Common myeloid progenitor, CD34-positive (primary cell): Measurements from ENCODE around the gene CCL5.

ENCODE experiments used
- CTCF ChIA-PET: fragments of 350-600 bp; sonication (Branson Sonifier 250); formaldehyde crosslinking; loops from one replicate; lab custom pipeline; 2021; ENCODE audit warnings: antibody characterized with exemption; lab: Charles Lee
- POLR2A ChIA-PET: fragments of 350-600 bp; sonication (Branson Sonifier 250); formaldehyde crosslinking; loops from one replicate; lab custom pipeline; 2021; ENCODE audit warnings: antibody characterized with exemption; lab: Charles Lee
- DNase-seq, 3 donors: peaks; one replicate each; pipeline versions ENCODE4 v3.0.0 to v3.0.0-alpha.2; 2013
- H3K27ac ChIP-seq, 2 experiments: 1 replicate in 1 of 2; 2 replicates in 1 of 2; pipeline ENCODE4 v1.7.0; 2013; ENCODE audit warnings: inconsistent platforms in 2 of 2, low read length in 2 of 2, mild to moderate bottlenecking in 2 of 2, low read depth in 1 of 2, moderate library complexity in 1 of 2; ENCODE audit not compliant: severe bottlenecking in 2 of 2, insufficient read depth in 1 of 2, poor library complexity in 1 of 2
- H3K27me3 ChIP-seq, 5 experiments: replicated peaks in 2 of 5; 1 replicate in 3 of 5; 2 replicates in 2 of 5; pipeline versions ENCODE4 v1.6.1 to v1.7.0; 2013; ENCODE audit warnings: low read length in 4 of 5, mild to moderate bottlenecking in 2 of 5, moderate library complexity in 2 of 5, inconsistent platforms in 1 of 5; ENCODE audit not compliant: insufficient read depth in 5 of 5, control insufficient read depth in 4 of 5
- H3K36me3 ChIP-seq, 4 experiments: 1 replicate in 2 of 4; 2 replicates in 2 of 4; pipeline versions ENCODE4 v1.6.1 to v1.7.0; 2013; ENCODE audit warnings: low read length in 3 of 4, control low read depth in 1 of 4, mild to moderate bottlenecking in 1 of 4; ENCODE audit not compliant: control insufficient read depth in 4 of 4, insufficient read depth in 4 of 4
- H3K4me1 ChIP-seq, 4 experiments: 1 replicate in 3 of 4; 2 replicates in 1 of 4; pipeline versions ENCODE4 v1.6.1 to v1.7.1; 2013; ENCODE audit warnings: low read length in 3 of 4, mild to moderate bottlenecking in 3 of 4, control low read depth in 1 of 4, inconsistent platforms in 1 of 4, moderate library complexity in 1 of 4; ENCODE audit not compliant: control insufficient read depth in 4 of 4, insufficient read depth in 4 of 4; ENCODE audit errors: control extremely low read depth in 1 of 4
- H3K4me3 ChIP-seq, 7 experiments: 1 replicate in 4 of 7; 2 replicates in 3 of 7; pipeline versions ENCODE4 v1.5.1 to v1.7.0; 2013; ENCODE audit warnings: mild to moderate bottlenecking in 7 of 7, low read length in 6 of 7, moderate library complexity in 6 of 7, inconsistent platforms in 2 of 7, low read depth in 2 of 7, control low read depth in 1 of 7; ENCODE audit not compliant: insufficient read depth in 4 of 7, control insufficient read depth in 1 of 7; ENCODE audit errors: extremely low read depth in 1 of 7
- H3K9me3 ChIP-seq, 5 experiments: 1 replicate in 4 of 5; 2 replicates in 1 of 5; pipeline versions ENCODE4 v1.6.1 to v1.7.1; 2013; ENCODE audit warnings: low read length in 4 of 5, mild to moderate bottlenecking in 2 of 5, inconsistent platforms in 1 of 5, low read depth in 1 of 5, moderate library complexity in 1 of 5; ENCODE audit not compliant: control insufficient read depth in 4 of 5, insufficient read depth in 2 of 5; ENCODE audit errors: control extremely low read depth in 1 of 5
- WGBS: methylation state at CpG from one replicate; pipeline ENCODE4 v1.1.5; 2013; ENCODE audit not compliant: insufficient coverage; 5-methylcytosine and 5-hydroxymethylcytosine counted together

Gene CCL5

GRCh38 chr17:35892091-35893035 is 12.2 kb upstream of the CCL5 start:
- WGBS: 72% methylated on average over 2 of the region's 6 CpGs
- POLR2A ChIA-PET: no interaction called here
- H3K4me1 ChIP-seq: peaks cover 4 to 26% (median 22%) of the 10 kb centered on the region in 4 experiments

DNA sequence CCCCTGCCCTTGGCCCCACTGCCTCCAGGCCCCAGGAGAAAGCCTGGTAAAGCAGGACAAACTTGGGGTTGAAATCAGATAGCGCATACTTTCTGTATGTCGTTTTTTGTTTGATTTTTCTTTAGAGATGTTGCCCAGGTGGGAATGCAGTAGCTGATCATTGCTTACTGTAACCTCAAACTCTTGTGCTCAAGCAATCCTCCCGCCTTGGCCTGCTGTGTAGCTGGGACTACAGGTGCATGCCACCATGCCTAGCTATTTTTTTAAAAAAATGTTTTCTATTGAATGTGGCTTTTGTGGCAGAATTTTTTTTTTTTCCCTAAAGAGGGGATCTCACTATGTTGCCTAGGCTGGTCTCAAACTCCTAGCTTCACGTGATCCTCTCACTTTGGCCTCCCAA is 11.1 kb upstream of the CCL5 start:
- DNase-seq: no peak
- no peaks in the 10 kb centered on the region for H3K9me3 ChIP-seq
- peaks cover 4 to 21% (median 17%) of the 10 kb centered on the region in 4 experiments for H3K4me1 ChIP-seq
- WGBS: 95% methylated on average over 2 of the region's 4 CpGs
- no peaks in the 10 kb centered on the region for H3K36me3 ChIP-seq
- no peaks in the 10 kb centered on the region for H3K27me3 ChIP-seq
- ChIA-PET CTCF (interaction anchor here (0.6 kb wide), 1 partner anchor 147 kb away, joined by 3 read pairs; no protein-coding TSS in a partner anchor), POLR2A (interaction anchor here (0.6 kb wide), 3 partner anchors 28 to 1353 kb away, joined by 3 to 5 read pairs (median 5); no protein-coding TSS in a partner anchor)
- H3K4me3 ChIP-seq: no peak overlapping the region
- no peak overlapping the region for H3K27ac ChIP-seq

More at GRCh38 chr17:35892091-35893035, 12.2 kb upstream of the CCL5 start:
- no peak overlapping the region for H3K27ac ChIP-seq
- DNase-seq: peak in 1 of 3 donors; percentile 21
- H3K36me3 ChIP-seq: no peaks in the 10 kb centered on the region
- CTCF ChIA-PET: interaction anchor here (1.0 to 1.2 kb wide), 2 partner anchors 13 to 66 kb away, joined by 3 read pairs; no protein-coding TSS in a partner anchor
- no peaks in the 10 kb centered on the region for H3K27me3 ChIP-seq
- H3K4me3 ChIP-seq: no peak overlapping the region
- H3K9me3 ChIP-seq: no peaks in the 10 kb centered on the region

DNA sequence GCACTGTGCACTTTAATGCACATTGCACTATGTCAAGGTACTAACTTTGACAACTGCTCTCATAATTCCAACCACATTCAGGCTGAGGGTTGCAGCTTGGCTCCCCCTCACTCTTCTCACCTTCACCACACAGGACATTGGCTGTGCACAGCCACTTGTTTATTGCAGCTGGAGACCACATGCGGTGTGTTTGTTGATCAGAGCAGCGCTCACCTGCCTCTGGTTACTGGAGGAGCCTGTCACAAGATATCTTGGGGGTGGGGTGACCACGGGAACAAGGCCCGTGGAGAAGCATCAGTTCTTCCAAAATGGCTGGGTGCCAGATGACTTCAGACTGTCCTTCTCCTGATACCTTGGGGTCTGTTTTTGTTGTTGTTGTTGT is 10.6 kb upstream of the CCL5 start:
- no peak for DNase-seq
- H3K27ac ChIP-seq: no peak overlapping the region
- H3K36me3 ChIP-seq: no peaks in the 10 kb centered on the region
- 81% methylated on average over 4 of the region's 4 CpGs for WGBS
- no peaks in the 10 kb centered on the region for H3K27me3 ChIP-seq
- H3K4me3 ChIP-seq: no peak overlapping the region
- peaks cover 4 to 16% (median 12%) of the 10 kb centered on the region in 4 experiments for H3K4me1 ChIP-seq
- ChIA-PET CTCF (interaction anchor here (0.6 kb wide), 1 partner anchor 147 kb away, joined by 3 read pairs; no protein-coding TSS in a partner anchor), POLR2A (interaction anchor here (0.6 kb wide), 3 partner anchors 27 to 1353 kb away, joined by 3 to 5 read pairs (median 5); no protein-coding TSS in a partner anchor)
- H3K9me3 ChIP-seq: no peaks in the 10 kb centered on the region

- Histone ChIP-seq H3K36me3 (no peaks in the 10 kb centered on the region), H3K27me3 (no peaks in the 10 kb centered on the region), H3K4me1 (peaks cover 0 to 9% (median 5%) of the 10 kb centered on the region in 4 experiments), H3K27ac (no peak overlapping the region), H3K9me3 (no peaks in the 10 kb centered on the region), H3K4me3 (no peak overlapping the region)
- no peak for DNase-seq
- no CpG with 5 or more reads among the region's 2 CpGs for WGBS
- POLR2A ChIA-PET: interaction anchor here (0.8 kb wide), 1 partner anchor 242 kb away, joined by 3 read pairs; no protein-coding TSS in a partner anchor
- CTCF ChIA-PET: interaction anchor here (1.7 kb wide), 1 partner anchor 42 kb away, joined by 4 read pairs; no protein-coding TSS in a partner anchor
These were observed 9.9 kb upstream of the CCL5 start for GRCh38 chr17:35889818-35890773.

DNA sequence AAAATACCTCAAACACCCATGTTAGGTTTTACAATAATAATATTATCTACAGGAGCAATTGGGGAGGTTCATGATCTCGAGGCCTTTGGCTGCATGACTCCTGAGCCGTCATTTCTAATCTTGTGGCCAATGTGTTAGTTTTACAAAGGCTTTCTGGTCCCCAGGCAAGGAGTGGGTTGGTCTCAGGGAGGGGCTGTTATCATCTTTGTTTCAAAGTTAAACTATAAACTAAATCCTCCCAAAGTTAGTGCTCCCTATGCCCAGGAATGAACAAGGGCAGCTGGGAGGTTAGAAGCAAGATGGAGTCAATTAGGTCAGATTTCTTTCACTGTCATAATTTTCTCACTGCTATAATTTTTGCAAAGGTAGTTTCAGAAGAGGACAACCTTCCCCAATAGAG is 9.1 kb upstream of the CCL5 start:
- Histone ChIP-seq H3K27me3 (no peaks in the 10 kb centered on the region), H3K4me3 (no peak overlapping the region), H3K27ac (no peak overlapping the region), H3K4me1 (peaks cover 0 to 8% (median 4%) of the 10 kb centered on the region in 4 experiments), H3K36me3 (no peaks in the 10 kb centered on the region), H3K9me3 (no peaks in the 10 kb centered on the region)
- ChIA-PET CTCF (interaction anchor here (0.9 to 1.7 kb wide), 3 partner anchors 13 to 41 kb away, joined by 3 to 4 read pairs (median 4); no protein-coding TSS in a partner anchor), POLR2A (interaction anchor here (0.8 kb wide), 1 partner anchor 243 kb away, joined by 3 read pairs; no protein-coding TSS in a partner anchor)
- DNase-seq: no peak
- 100% methylated on average over 2 of the region's 2 CpGs for WGBS

DNA sequence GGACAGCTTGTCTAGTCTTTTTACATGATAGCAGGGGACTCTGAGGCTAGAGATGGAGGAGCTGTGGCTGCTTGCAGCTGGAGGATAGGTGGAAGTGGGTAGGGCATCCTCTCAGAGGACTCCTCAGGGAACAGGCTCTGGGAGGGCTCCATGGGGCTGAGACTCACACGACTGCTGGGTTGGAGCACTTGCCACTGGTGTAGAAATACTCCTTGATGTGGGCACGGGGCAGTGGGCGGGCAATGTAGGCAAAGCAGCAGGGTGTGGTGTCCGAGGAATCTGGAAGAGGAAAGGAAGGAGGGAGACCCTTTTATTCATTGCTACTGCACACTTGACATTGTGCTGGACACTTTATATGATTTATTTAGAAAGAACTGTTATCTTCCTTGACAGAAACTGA is 1.8 kb downstream of the CCL5 start:
- no peaks in the 10 kb centered on the region for H3K27me3 ChIP-seq
- no peaks in the 10 kb centered on the region for H3K9me3 ChIP-seq
- ChIA-PET CTCF (interaction anchor here (1.1 to 1.4 kb wide), 2 partner anchors 18 to 22 kb away, joined by 3 to 5 read pairs; no protein-coding TSS in a partner anchor), POLR2A (no interaction called here)
- H3K4me3 ChIP-seq: no peak overlapping the region
- DNase-seq: no peak
- no peak overlapping the region for H3K27ac ChIP-seq
- peaks cover 0 to 12% (median 9%) of the 10 kb centered on the region in 4 experiments for H3K4me1 ChIP-seq
- 94% methylated on average over 4 of the region's 4 CpGs for WGBS
- no peaks in the 10 kb centered on the region for H3K36me3 ChIP-seq
